ENCODE data around the gene ROCK2.

GRCh38 chr2:11144077-11144737 lies 200.2 kb downstream of the ROCK2 start:
- TF ChIP-seq CTCF (IDR thresholded peaks at IDR 0.05) (no peak), REST (IDR thresholded peaks at IDR 0.05; ENCODE audit: low read depth, low read length) (no peak), ELF1 (IDR thresholded peaks at IDR 0.05) (no peak), YY1 (IDR thresholded peaks at IDR 0.05; ENCODE audit: low read depth) (no peak), TAF1 (IDR thresholded peaks at IDR 0.05; ENCODE audit: borderline replicate concordance, low read depth, low read length) (no peak), POLR2AphosphoS5 (IDR thresholded peaks at IDR 0.05; ENCODE audit: low read depth, low read length) (no peak), EP300 (IDR thresholded peaks at IDR 0.05; ENCODE audit: borderline replicate concordance in 1 of 2, low read depth in 1 of 2, low read length in 1 of 2) (no peak), RAD21 (IDR thresholded peaks at IDR 0.05; ENCODE audit: low read length) (no peak), EZH2phosphoT487 (IDR thresholded peaks at IDR 0.05; ENCODE audit: borderline replicate concordance, low read depth) (no peak), SMC3 (IDR thresholded peaks at IDR 0.05; ENCODE audit: low read depth, low read length) (no peak), TEAD4 (IDR thresholded peaks at IDR 0.05; ENCODE audit: borderline replicate concordance, insufficient read depth) (no peak), USF1 (IDR thresholded peaks at IDR 0.05; ENCODE audit: borderline replicate concordance, low read depth) (no peak), FOXM1 (IDR thresholded peaks at IDR 0.05; ENCODE audit: low read depth) (no peak)

Measured in SK-N-SH (cell line).